Activated CD4-positive, alpha-beta T cell treated with anti-CD3 and anti-CD28 coated beads for 36 hours (primary cell): ENCODE data around the gene PTK7. TPM values are rescaled to one million over a fixed set of nuclear protein-coding genes. Genes with fewer than 3 reads are reported as not detected.
A peak's percentile ranks its signal among the peaks of the same experiment; 100 is the strongest.

Source experiments
- ATAC-seq: fragments of 200-7000 bp; cut with Tn5 transposase; one replicate; pipeline ENCODE4 v1.10.0; 2021; ENCODE audit warnings: mild to moderate bottlenecking, moderate library complexity
- CTCF ChIA-PET: fragments of 350-600 bp; sonication (Branson Sonifier 250); formaldehyde crosslinking; loops from one replicate; lab custom pipeline; 2021; ENCODE audit warnings: antibody characterized with exemption; lab: Charles Lee
- POLR2A ChIA-PET: fragments of 350-600 bp; sonication (Branson Sonifier 250); formaldehyde crosslinking; loops from one replicate; lab custom pipeline; 2021; ENCODE audit warnings: antibody characterized with exemption, inconsistent platforms; lab: Charles Lee
- DNase-seq: peaks from one replicate; pipeline ENCODE4 v3.0.0-alpha.2; 2020
- H3K27ac Mint-ChIP-seq: one replicate; pipeline ENCODE4 v1.8.0; 2021; ENCODE audit warnings: mixed read lengths
- H3K27me3 Mint-ChIP-seq: one replicate; pipeline ENCODE4 v1.8.0; 2021; ENCODE audit warnings: mixed read lengths
- H3K36me3 Mint-ChIP-seq: one replicate; pipeline ENCODE4 v1.8.0; 2021; ENCODE audit warnings: low read depth, mixed read lengths
- H3K4me1 Mint-ChIP-seq: one replicate; pipeline ENCODE4 v1.8.0; 2021; ENCODE audit warnings: mixed read lengths
- H3K4me3 Mint-ChIP-seq: one replicate; pipeline ENCODE4 v1.8.0; 2021; ENCODE audit warnings: mild to moderate bottlenecking, moderate library complexity, mixed read lengths
- H3K9me3 Mint-ChIP-seq: one replicate; pipeline ENCODE4 v1.8.0; 2021; ENCODE audit warnings: low read depth, mixed read lengths
- intact Hi-C, 2 experiments: fragments of 100-400 bp; cut with DNase I in 1 of 2; cut with micrococcal nuclease in 1 of 2; formaldehyde crosslinking; loops; one replicate each; pipeline versions ENCODE4 v1.14.2 to v1.15.1; 2022 to 2024; cut with DNase I, micrococcal nuclease
- total RNA-seq, 2 experiments: library from RNA; stranded (reverse); gene quantifications; one replicate each; pipeline ENCODE4 v1.2.3, GENCODE V29; 2021

The PTK7 gene
- total RNA-seq: 1 to 10 TPM; 4.1 to 4.6 TPM

- Mint-ChIP-seq H3K4me3 (peak within 1 kb of the TSS; percentile 65), H3K36me3 (peaks cover 3% of the 10 kb centered on the region), H3K27ac (no peak within 1 kb of the TSS), H3K27me3 (peaks cover 9% of the 10 kb centered on the region), H3K9me3 (no peaks in the 10 kb centered on the region), H3K4me1 (peaks cover 7% of the 10 kb centered on the region)
- ATAC-seq (peak; percentile 85), DNase-seq (peak; percentile 71)
- ChIA-PET CTCF (interaction anchor here (2.2 kb wide), 1 partner anchor 68 kb away, joined by 10 read pairs; no protein-coding TSS in a partner anchor), POLR2A (no interaction called here)
- intact Hi-C loops: no loop called here
Observed at GRCh38 chr6:43075670-43076463, at the start of gene PTK7. PTK7 (plus strand) TSS chr6:43076314; CDS start chr6:43076489, 175 bp downstream.

- CTCF ChIA-PET: no interaction called here
- intact Hi-C loops: no loop called here
Observed at GRCh38 chr6:43026365-43026764, 49.7 kb upstream of the PTK7 start.

GRCh38 chr6:43029120-43029519 lies 47.0 kb upstream of the PTK7 start:
- POLR2A ChIA-PET: no interaction called here
- H3K9me3 Mint-ChIP-seq: no peaks in the 10 kb centered on the region
- no peak overlapping the region for H3K4me3 Mint-ChIP-seq
- no peak for ATAC-seq
- intact Hi-C loops: no loop called here
- no peak overlapping the region for H3K27ac Mint-ChIP-seq
- peaks cover 56% of the 10 kb centered on the region for H3K36me3 Mint-ChIP-seq
- DNase-seq: no peak
- CTCF ChIA-PET: interaction anchor here (1.0 kb wide), 1 partner anchor 25 kb away, joined by 3 read pairs; the partner anchor contains the start of gene CUL7
- H3K4me1 Mint-ChIP-seq: peaks cover 11% of the 10 kb centered on the region
- H3K27me3 Mint-ChIP-seq: no peaks in the 10 kb centered on the region

More at GRCh38 chr6:43026365-43026764, 49.7 kb upstream of the PTK7 start:
- POLR2A ChIA-PET: no interaction called here
- DNase-seq (no peak), ATAC-seq (no peak)
- Mint-ChIP-seq H3K9me3 (no peaks in the 10 kb centered on the region), H3K4me3 (no peak overlapping the region), H3K4me1 (peaks cover 21% of the 10 kb centered on the region), H3K27ac (no peak overlapping the region), H3K36me3 (peaks cover 44% of the 10 kb centered on the region), H3K27me3 (no peaks in the 10 kb centered on the region)

- DNase-seq: no peak
- Mint-ChIP-seq H3K4me3 (no peak overlapping the region), H3K36me3 (peaks cover 42% of the 10 kb centered on the region), H3K27me3 (no peaks in the 10 kb centered on the region), H3K27ac (no peak overlapping the region), H3K9me3 (no peaks in the 10 kb centered on the region), H3K4me1 (peaks cover 3% of the 10 kb centered on the region)
- ATAC-seq: no peak
- ChIA-PET POLR2A (interaction anchor here (0.7 kb wide), 1 partner anchor 11 kb away, joined by 3 read pairs; no protein-coding TSS in a partner anchor), CTCF (no interaction called here)
- intact Hi-C loops: no loop called here
Observed at GRCh38 chr6:43032326-43032725, 43.8 kb upstream of the PTK7 start.

GRCh38 chr6:43033496-43034189 lies 42.5 kb upstream of the PTK7 start:
- Mint-ChIP-seq H3K9me3 (no peaks in the 10 kb centered on the region), H3K27ac (peak overlapping the region; percentile 65), H3K4me3 (no peak overlapping the region), H3K27me3 (no peaks in the 10 kb centered on the region), H3K4me1 (peaks cover 3% of the 10 kb centered on the region), H3K36me3 (peaks cover 37% of the 10 kb centered on the region)
- ATAC-seq (no peak), DNase-seq (no peak)
- ChIA-PET POLR2A (interaction anchor here (0.8 kb wide), 1 partner anchor 25 kb away, joined by 3 read pairs; the partner anchor contains the start of genes KLC4 and MRPL2), CTCF (interaction anchor here (0.6 to 1.0 kb wide), 3 partner anchors 10 to 168 kb away, joined by 3 read pairs; no protein-coding TSS in a partner anchor)
- intact Hi-C loops: no loop called here

- H3K36me3 Mint-ChIP-seq: peaks cover 35% of the 10 kb centered on the region
- ATAC-seq (no peak), DNase-seq (no peak)
- CTCF ChIA-PET: interaction anchor here (0.6 to 1.0 kb wide), 2 partner anchors 11 to 169 kb away, joined by 3 read pairs; no protein-coding TSS in a partner anchor
- POLR2A ChIA-PET: no interaction called here
- no peaks in the 10 kb centered on the region for H3K27me3 Mint-ChIP-seq
- no peak overlapping the region for H3K27ac Mint-ChIP-seq
- no peak overlapping the region for H3K4me3 Mint-ChIP-seq
- no peaks in the 10 kb centered on the region for H3K9me3 Mint-ChIP-seq
- intact Hi-C loops: no loop called here
- H3K4me1 Mint-ChIP-seq: peaks cover 3% of the 10 kb centered on the region
Observed at GRCh38 chr6:43034190-43034525, 42.0 kb upstream of the PTK7 start.

GRCh38 chr6:43035495-43036194 lies 40.5 kb upstream of the PTK7 start:
- Mint-ChIP-seq H3K9me3 (no peaks in the 10 kb centered on the region), H3K4me3 (no peak overlapping the region), H3K27me3 (no peaks in the 10 kb centered on the region), H3K4me1 (peaks cover 3% of the 10 kb centered on the region), H3K27ac (no peak overlapping the region), H3K36me3 (peaks cover 27% of the 10 kb centered on the region)
- ATAC-seq: no peak
- POLR2A ChIA-PET: no interaction called here
- intact Hi-C loops: no loop called here
- CTCF ChIA-PET: interaction anchor here (0.5 to 0.7 kb wide), 3 partner anchors 14 to 539 kb away, joined by 3 read pairs; no protein-coding TSS in a partner anchor
- no peak for DNase-seq

GRCh38 chr6:43036712-43037111 lies 39.4 kb upstream of the PTK7 start:
- no peaks in the 10 kb centered on the region for H3K27me3 Mint-ChIP-seq

GRCh38 chr6:43037197-43037596 lies 38.9 kb upstream of the PTK7 start:
- no peaks in the 10 kb centered on the region for H3K27me3 Mint-ChIP-seq
- ATAC-seq (no peak), DNase-seq (no peak)
- H3K9me3 Mint-ChIP-seq: no peaks in the 10 kb centered on the region
- ChIA-PET POLR2A (no interaction called here), CTCF (interaction anchor here (0.7 kb wide), 1 partner anchor 609 kb away, joined by 3 read pairs; no protein-coding TSS in a partner anchor)
- peaks cover 3% of the 10 kb centered on the region for H3K4me1 Mint-ChIP-seq
- intact Hi-C loops: no loop called here
- no peak overlapping the region for H3K4me3 Mint-ChIP-seq
- peaks cover 26% of the 10 kb centered on the region for H3K36me3 Mint-ChIP-seq
- H3K27ac Mint-ChIP-seq: no peak overlapping the region

More at GRCh38 chr6:43036712-43037111, 39.4 kb upstream of the PTK7 start:
- no peak overlapping the region for H3K4me3 Mint-ChIP-seq
- H3K27ac Mint-ChIP-seq: no peak overlapping the region
- intact Hi-C loops: no loop called here
- peaks cover 27% of the 10 kb centered on the region for H3K36me3 Mint-ChIP-seq
- DNase-seq (no peak), ATAC-seq (no peak)
- peaks cover 3% of the 10 kb centered on the region for H3K4me1 Mint-ChIP-seq
- ChIA-PET POLR2A (no interaction called here), CTCF (no interaction called here)
- no peaks in the 10 kb centered on the region for H3K9me3 Mint-ChIP-seq

GRCh38 chr6:43037706-43038105 lies 38.4 kb upstream of the PTK7 start:
- Mint-ChIP-seq H3K9me3 (no peaks in the 10 kb centered on the region), H3K36me3 (peaks cover 24% of the 10 kb centered on the region), H3K27me3 (no peaks in the 10 kb centered on the region), H3K4me1 (peaks cover 3% of the 10 kb centered on the region), H3K27ac (no peak overlapping the region), H3K4me3 (no peak overlapping the region)
- DNase-seq (no peak), ATAC-seq (no peak)
- CTCF ChIA-PET: interaction anchor here (0.7 kb wide), 1 partner anchor 608 kb away, joined by 3 read pairs; no protein-coding TSS in a partner anchor
- intact Hi-C loops: no loop called here
- POLR2A ChIA-PET: no interaction called here

- H3K27ac Mint-ChIP-seq: no peak overlapping the region
- ATAC-seq (no peak), DNase-seq (no peak)
- H3K4me3 Mint-ChIP-seq: no peak overlapping the region
- no peaks in the 10 kb centered on the region for H3K4me1 Mint-ChIP-seq
- no peaks in the 10 kb centered on the region for H3K9me3 Mint-ChIP-seq
- ChIA-PET CTCF (interaction anchor here (1.6 kb wide), 1 partner anchor 18 kb away, joined by 4 read pairs; no protein-coding TSS in a partner anchor), POLR2A (no interaction called here)
- peaks cover 22% of the 10 kb centered on the region for H3K36me3 Mint-ChIP-seq
- no peaks in the 10 kb centered on the region for H3K27me3 Mint-ChIP-seq
- intact Hi-C loops: no loop called here
Observed at GRCh38 chr6:43038727-43039126, 37.4 kb upstream of the PTK7 start.
